ENCODE data around the gene ATP9A. TPM values are rescaled to one million over a fixed set of nuclear protein-coding genes. Genes with fewer than 3 reads are reported as not detected.

The ATP9A gene
- total RNA-seq, 1 donor from 2014 or later = 18.2 TPM

DNA sequence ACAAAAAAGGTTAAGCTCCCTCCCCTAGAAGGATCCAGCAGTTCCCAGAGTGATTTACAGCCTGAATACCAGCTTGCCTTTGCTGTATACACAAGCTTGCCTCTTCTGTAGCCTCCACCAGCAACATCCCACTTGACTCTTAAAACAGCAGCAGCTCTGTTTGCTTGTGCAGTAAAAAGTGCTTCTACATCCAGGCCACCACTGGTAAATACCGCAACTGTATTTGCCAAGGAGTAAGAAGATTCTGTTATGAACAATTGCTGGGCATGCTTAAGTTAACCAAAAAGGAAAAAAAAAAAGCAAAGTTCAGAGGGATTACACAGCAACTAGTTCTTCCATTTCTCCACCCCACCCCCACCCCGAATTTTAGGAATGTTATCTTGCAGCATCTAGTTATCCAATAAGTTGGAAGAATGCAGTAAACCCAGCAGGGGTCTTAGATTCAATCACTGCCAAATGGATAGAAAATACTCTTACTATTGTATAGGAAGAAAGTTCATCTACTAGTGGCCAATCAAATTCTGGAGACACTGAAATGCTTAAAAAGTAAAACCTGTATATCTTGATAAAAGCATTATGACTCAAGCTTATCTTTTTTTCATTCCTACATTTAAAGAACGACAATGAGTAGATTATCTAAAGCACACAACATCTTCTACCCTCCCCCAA lies 29.3 kb upstream of the ATP9A start:
- Histone ChIP-seq H3K9ac (peak overlapping the region; percentile 45), H3K4me1 (peaks cover 66% of the 10 kb centered on the region), H2AFZ (replicated peaks) (no peak overlapping the region), H3K36me3 (peaks cover 6% of the 10 kb centered on the region), H3K27ac (peak overlapping the region; percentile 97), H3F3A (ENCODE audit: low read depth) (peaks cover 81% of the 10 kb centered on the region), H3K27me3 (no peaks in the 10 kb centered on the region), H4K20me1 (ENCODE audit: low read depth) (peaks cover 76% of the 10 kb centered on the region), H3K79me2 (ENCODE audit: low read depth) (peaks cover 100% of the 10 kb centered on the region), H3K4me2 (peak overlapping the region; percentile 93), H3K4me3 (peak overlapping the region; percentile 97), H3K9me3 (ENCODE audit: low read depth) (no peaks in the 10 kb centered on the region)
- TF ChIP-seq EZH2phosphoT487 (IDR thresholded peaks at IDR 0.05) (no peak), EZH2 (IDR thresholded peaks at IDR 0.05) (no peak)
- TF ChIP-seq, protein P1, sequence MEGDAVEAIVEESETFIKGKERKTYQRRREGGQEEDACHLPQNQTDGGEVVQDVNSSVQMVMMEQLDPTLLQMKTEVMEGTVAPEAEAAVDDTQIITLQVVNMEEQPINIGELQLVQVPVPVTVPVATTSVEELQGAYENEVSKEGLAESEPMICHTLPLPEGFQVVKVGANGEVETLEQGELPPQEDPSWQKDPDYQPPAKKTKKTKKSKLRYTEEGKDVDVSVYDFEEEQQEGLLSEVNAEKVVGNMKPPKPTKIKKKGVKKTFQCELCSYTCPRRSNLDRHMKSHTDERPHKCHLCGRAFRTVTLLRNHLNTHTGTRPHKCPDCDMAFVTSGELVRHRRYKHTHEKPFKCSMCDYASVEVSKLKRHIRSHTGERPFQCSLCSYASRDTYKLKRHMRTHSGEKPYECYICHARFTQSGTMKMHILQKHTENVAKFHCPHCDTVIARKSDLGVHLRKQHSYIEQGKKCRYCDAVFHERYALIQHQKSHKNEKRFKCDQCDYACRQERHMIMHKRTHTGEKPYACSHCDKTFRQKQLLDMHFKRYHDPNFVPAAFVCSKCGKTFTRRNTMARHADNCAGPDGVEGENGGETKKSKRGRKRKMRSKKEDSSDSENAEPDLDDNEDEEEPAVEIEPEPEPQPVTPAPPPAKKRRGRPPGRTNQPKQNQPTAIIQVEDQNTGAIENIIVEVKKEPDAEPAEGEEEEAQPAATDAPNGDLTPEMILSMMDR (IDR thresholded peaks at IDR 0.05) = no peak
- peak overlapping the region; percentile 77 for H3K4me3 Mint-ChIP-seq
- DNase-seq (ENCODE audit: low spot score) = peak; percentile 77
- H3K4me1 Mint-ChIP-seq = peaks cover 58% of the 10 kb centered on the region
- no peaks in the 10 kb centered on the region for H3K9me3 Mint-ChIP-seq
- H3K27ac Mint-ChIP-seq = peak overlapping the region; percentile 62
- peaks cover 2% of the 10 kb centered on the region for H3K27me3 Mint-ChIP-seq (ENCODE audit: insufficient read depth, low read depth)
- H3K36me3 Mint-ChIP-seq = peaks cover 8% of the 10 kb centered on the region

DNA sequence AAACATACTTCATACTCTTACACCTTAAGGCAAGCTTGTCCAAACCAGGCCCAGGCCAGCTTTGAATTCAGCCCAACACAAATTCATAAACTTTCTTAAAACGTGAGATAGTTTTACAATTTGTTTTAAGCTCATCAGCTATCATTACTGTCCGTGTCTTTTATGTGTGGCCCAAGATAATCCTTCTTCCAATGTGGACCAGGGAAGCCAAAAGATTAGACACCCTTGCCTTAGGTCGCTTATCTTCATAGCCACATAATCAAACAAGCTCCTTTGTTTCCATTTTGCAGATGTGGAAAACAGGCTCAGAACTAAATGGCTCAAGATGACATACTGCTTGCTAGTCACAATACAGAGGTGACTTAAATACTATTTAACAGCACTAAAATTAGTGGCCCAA lies 28.1 kb upstream of the ATP9A start:
- H3K4me2 ChIP-seq = peak overlapping the region; percentile 93
- Mint-ChIP-seq H3K36me3 (peaks cover 8% of the 10 kb centered on the region), H3K27me3 (ENCODE audit: insufficient read depth, low read depth) (peaks cover 2% of the 10 kb centered on the region), H3K27ac (peak overlapping the region; percentile 54), H3K9me3 (no peaks in the 10 kb centered on the region), H3K4me1 (peaks cover 56% of the 10 kb centered on the region), H3K4me3 (peak overlapping the region; percentile 19)
- H3F3A ChIP-seq (ENCODE audit: low read depth) = peaks cover 70% of the 10 kb centered on the region
- H3K4me3 ChIP-seq = peak overlapping the region; percentile 97
- H4K20me1 ChIP-seq (ENCODE audit: low read depth) = peaks cover 88% of the 10 kb centered on the region
- H3K9me3 ChIP-seq (ENCODE audit: low read depth) = no peaks in the 10 kb centered on the region
- peaks cover 6% of the 10 kb centered on the region for H3K36me3 ChIP-seq
- DNase-seq (ENCODE audit: low spot score) = no peak
- H3K9ac ChIP-seq = no peak overlapping the region
- no peak for TF ChIP-seq EZH2phosphoT487 (IDR thresholded peaks at IDR 0.05)
- TF ChIP-seq, protein P1 (IDR thresholded peaks at IDR 0.05) = no peak
- no peak for TF ChIP-seq EZH2 (IDR thresholded peaks at IDR 0.05)
- H3K27ac ChIP-seq = peak overlapping the region; percentile 97
- peaks cover 100% of the 10 kb centered on the region for H3K79me2 ChIP-seq (ENCODE audit: low read depth)
- no peak overlapping the region for H2AFZ ChIP-seq (replicated peaks)
- H3K4me1 ChIP-seq = peaks cover 66% of the 10 kb centered on the region
- H3K27me3 ChIP-seq = no peaks in the 10 kb centered on the region

DNA sequence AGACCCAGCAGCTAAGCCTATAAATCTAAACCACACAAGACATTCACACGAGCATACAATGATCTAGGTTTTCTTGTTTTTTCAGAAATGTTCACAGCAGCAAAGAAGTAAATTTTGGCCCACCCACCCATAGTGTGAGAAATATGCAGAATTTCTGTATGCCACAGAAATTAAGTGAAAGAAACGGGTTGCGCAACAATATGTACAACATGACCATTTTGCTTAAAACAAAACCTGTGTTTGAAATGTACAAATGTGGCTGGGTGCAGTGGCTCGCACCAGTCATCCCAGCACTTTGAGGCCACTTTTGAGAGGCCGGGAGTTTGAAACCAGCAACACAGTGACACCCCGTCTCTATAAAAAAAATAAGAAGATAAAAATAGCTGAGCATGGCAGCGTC lies 24.8 kb upstream of the ATP9A start:
- H3K27ac Mint-ChIP-seq = peak overlapping the region; percentile 44
- Histone ChIP-seq H3K4me1 (peaks cover 51% of the 10 kb centered on the region), H3K9ac (no peak overlapping the region), H3K4me3 (no peak overlapping the region), H3K4me2 (no peak overlapping the region), H3K36me3 (peaks cover 20% of the 10 kb centered on the region), H3K9me3 (ENCODE audit: low read depth) (no peaks in the 10 kb centered on the region), H3K27ac (peak overlapping the region; percentile 57), H3K27me3 (no peaks in the 10 kb centered on the region), H4K20me1 (ENCODE audit: low read depth) (peaks cover 100% of the 10 kb centered on the region), H3K79me2 (ENCODE audit: low read depth) (peaks cover 100% of the 10 kb centered on the region), H2AFZ (replicated peaks) (no peak overlapping the region), H3F3A (ENCODE audit: low read depth) (peaks cover 63% of the 10 kb centered on the region)
- H3K4me3 Mint-ChIP-seq = no peak overlapping the region
- TF ChIP-seq, protein P1 (IDR thresholded peaks at IDR 0.05) = no peak
- no peak for TF ChIP-seq EZH2 (IDR thresholded peaks at IDR 0.05)
- TF ChIP-seq EZH2phosphoT487 (IDR thresholded peaks at IDR 0.05) = no peak
- no peaks in the 10 kb centered on the region for H3K9me3 Mint-ChIP-seq
- H3K4me1 Mint-ChIP-seq = peaks cover 38% of the 10 kb centered on the region
- peaks cover 6% of the 10 kb centered on the region for H3K27me3 Mint-ChIP-seq (ENCODE audit: insufficient read depth, low read depth)
- DNase-seq (ENCODE audit: low spot score) = no peak
- peaks cover 34% of the 10 kb centered on the region for H3K36me3 Mint-ChIP-seq

Data from neural progenitor cell (in vitro differentiated cells).